Naive B cell (primary cell): ENCODE results near the gene MCM5. TPM values are rescaled to one million over a fixed set of nuclear protein-coding genes. Genes with fewer than 3 reads are reported as not detected.

Experiments used
- ATAC-seq, 2 donors: fragments of 150-1000 bp; cut with Tn5 transposase; 2 replicates each; pipeline ENCODE4 v1.10.0; 2021; ENCODE audit warnings: low read depth in 2 of 2, mild to moderate bottlenecking in 2 of 2, moderate library complexity in 2 of 2
- DNase-seq: peaks from one replicate; pipeline ENCODE4 v3.0.0; 2022
- H3K27ac Mint-ChIP-seq, 6 donors: one replicate each; pipeline ENCODE4 v1.8.0; 2020 to 2022; ENCODE audit warnings: mild to moderate bottlenecking in 6 of 6, mixed read lengths in 6 of 6, moderate library complexity in 5 of 6, inconsistent platforms in 2 of 6
- H3K27me3 Mint-ChIP-seq, 3 donors: one replicate each; pipeline ENCODE4 v1.8.0; 2021 to 2022; ENCODE audit warnings: mixed read lengths in 3 of 3, mild to moderate bottlenecking in 1 of 3
- H3K36me3 Mint-ChIP-seq, 2 donors: one replicate each; pipeline ENCODE4 v1.8.0; 2020 to 2022; ENCODE audit warnings: mixed read lengths in 2 of 2, inconsistent platforms in 1 of 2, mild to moderate bottlenecking in 1 of 2
- H3K4me1 Mint-ChIP-seq, 3 donors: one replicate each; pipeline ENCODE4 v1.8.0; 2020 to 2022; ENCODE audit warnings: mixed read lengths in 3 of 3, inconsistent platforms in 1 of 3, mild to moderate bottlenecking in 1 of 3, moderate library complexity in 1 of 3
- H3K4me3 Mint-ChIP-seq, 8 donors: one replicate each; pipeline ENCODE4 v1.8.0; 2020 to 2022; ENCODE audit warnings: mild to moderate bottlenecking in 8 of 8, mixed read lengths in 8 of 8, moderate library complexity in 8 of 8, inconsistent platforms in 2 of 8
- H3K9me3 Mint-ChIP-seq, 7 donors: one replicate each; pipeline ENCODE4 v1.8.0; 2020 to 2022; ENCODE audit warnings: mixed read lengths in 7 of 7, mild to moderate bottlenecking in 5 of 7, inconsistent platforms in 2 of 7, moderate library complexity in 1 of 7
- polyA plus RNA-seq, 6 donors: library from polyadenylated mRNA; unstranded; fragments of 300-500 nt; fragmentation: Illumina TruSeq; gene quantifications; one replicate each; pipeline ENCODE4 v1.2.3, GENCODE V29; 2021; ENCODE audit warnings: low read depth in 6 of 6

Gene MCM5
- polyA plus RNA-seq, 6 donors from 2014 or later = 56.1 to 76.6 (median 64.0) TPM

DNA sequence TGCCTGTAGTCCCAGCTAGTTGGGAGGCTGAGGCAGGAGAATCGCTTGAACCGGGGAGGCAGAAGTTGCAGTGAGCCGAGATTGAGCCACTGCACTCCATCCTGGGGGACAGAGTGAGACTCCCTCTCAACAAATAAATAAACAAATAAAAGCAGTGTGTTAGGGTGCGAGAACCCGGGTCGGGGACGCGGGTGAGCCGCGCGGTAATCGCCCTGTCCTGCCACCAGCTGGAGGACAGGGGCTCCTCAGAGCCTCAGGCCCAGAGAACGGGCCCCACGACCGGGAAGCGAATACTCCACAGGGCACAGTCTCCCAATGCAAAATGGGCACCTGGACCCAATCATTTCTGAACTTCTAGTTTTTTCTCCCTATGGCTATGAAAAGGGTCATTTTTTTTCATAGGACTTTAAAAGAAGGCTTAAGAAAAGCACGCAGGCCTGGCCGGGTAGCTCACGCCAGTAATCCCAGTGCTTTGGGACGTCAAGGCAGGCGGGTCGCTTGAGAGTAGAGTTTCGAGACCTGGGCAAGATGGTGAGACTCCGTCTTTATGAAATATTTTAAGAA, 744 bp upstream of the MCM5 start:
- H3K4me3 Mint-ChIP-seq = peak overlapping the region; percentile 96 to 100 (median 100)
- peaks cover 25 to 62% (median 40%) of the 10 kb centered on the region in 3 donors for H3K4me1 Mint-ChIP-seq
- no peaks in the 10 kb centered on the region for H3K9me3 Mint-ChIP-seq
- H3K27ac Mint-ChIP-seq = peak overlapping the region; percentile 97 to 99 (median 98)
- ATAC-seq (no peak), DNase-seq (no peak)
- peaks cover 0 to 7% of the 10 kb centered on the region in 2 donors for H3K36me3 Mint-ChIP-seq
- no peaks in the 10 kb centered on the region for H3K27me3 Mint-ChIP-seq

DNA sequence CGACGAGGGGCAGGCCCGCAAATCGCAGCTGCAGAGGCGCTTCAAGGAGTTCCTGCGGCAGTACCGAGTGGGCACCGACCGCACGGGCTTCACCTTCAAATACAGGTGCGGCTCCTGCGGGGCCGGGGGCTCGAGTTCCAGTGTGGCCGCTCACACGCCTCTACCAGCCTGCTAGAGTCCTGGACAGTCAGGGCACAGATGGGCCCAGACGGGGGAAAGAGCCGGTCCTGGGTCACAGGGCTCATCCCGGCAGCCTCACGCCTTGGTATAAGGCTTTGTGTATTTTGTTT, 506 bp downstream of the MCM5 start:
- H3K27ac Mint-ChIP-seq = peak overlapping the region in 3 of 6 donors; percentile 98

DNA sequence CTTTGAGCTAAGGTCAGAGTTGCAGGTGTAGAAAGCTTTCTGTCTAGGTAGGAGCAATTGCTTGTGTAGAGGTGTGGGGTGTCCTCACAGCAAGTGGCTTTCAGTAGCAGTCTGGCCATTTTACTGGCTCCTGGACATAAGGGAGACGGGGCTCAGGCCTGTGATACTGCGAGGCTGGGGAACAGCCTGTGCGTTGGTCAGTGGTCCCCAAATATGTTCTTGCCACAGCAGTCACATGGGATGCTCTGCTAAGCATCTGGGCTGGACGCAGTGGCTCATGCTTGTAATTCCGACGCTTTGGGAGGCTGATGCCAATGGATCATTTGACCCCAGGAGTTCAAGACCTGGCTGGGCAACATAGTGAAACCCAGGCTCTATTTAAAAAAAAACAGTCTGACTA, 1.9 kb downstream of the MCM5 start:
- no peak for DNase-seq
- no peak for ATAC-seq
- Mint-ChIP-seq H3K4me3 (peak overlapping the region in 7 of 8 donors; percentile 63 to 100 (median 100)), H3K27me3 (no peaks in the 10 kb centered on the region), H3K36me3 (peaks cover 0 to 14% of the 10 kb centered on the region in 2 donors), H3K9me3 (no peaks in the 10 kb centered on the region), H3K4me1 (peaks cover 21 to 57% (median 40%) of the 10 kb centered on the region in 3 donors), H3K27ac (peak overlapping the region in 2 of 6 donors; percentile 57 to 98)

More for the DNA sequence above, 506 bp downstream of the MCM5 start:
- Mint-ChIP-seq H3K27me3 (no peaks in the 10 kb centered on the region), H3K9me3 (no peaks in the 10 kb centered on the region), H3K36me3 (peaks cover 0 to 7% of the 10 kb centered on the region in 2 donors), H3K4me1 (peaks cover 25 to 62% (median 40%) of the 10 kb centered on the region in 3 donors), H3K4me3 (peak overlapping the region; percentile 96 to 100 (median 100))
- peak; percentile 5 to 11 for ATAC-seq
- DNase-seq = no peak

DNA sequence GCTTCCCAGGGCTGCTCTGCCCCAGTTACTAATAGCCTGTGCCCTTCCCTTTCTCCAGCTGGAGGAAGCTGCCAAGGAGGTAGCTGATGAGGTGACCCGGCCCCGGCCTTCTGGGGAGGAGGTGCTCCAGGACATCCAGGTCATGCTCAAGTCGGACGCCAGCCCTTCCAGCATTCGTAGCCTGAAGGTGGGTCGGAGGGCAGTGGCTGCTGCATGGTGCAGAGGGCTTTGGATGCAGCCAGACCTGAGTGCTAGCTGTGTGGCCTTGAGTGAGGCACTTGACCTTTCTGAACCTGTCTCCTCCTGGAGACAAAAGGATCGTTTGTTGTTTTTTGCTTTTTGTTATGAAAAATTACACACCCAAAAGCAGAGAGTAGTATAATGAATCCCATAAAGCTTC, 3.4 kb downstream of the MCM5 start:
- ATAC-seq (no peak), DNase-seq (no peak)
- H3K9me3 Mint-ChIP-seq = no peaks in the 10 kb centered on the region
- H3K27me3 Mint-ChIP-seq = no peaks in the 10 kb centered on the region
- H3K4me1 Mint-ChIP-seq = peaks cover 28 to 60% (median 49%) of the 10 kb centered on the region in 3 donors
- peak overlapping the region in 1 of 8 donors; percentile 51 for H3K4me3 Mint-ChIP-seq
- peaks cover 0 to 27% of the 10 kb centered on the region in 2 donors for H3K36me3 Mint-ChIP-seq
- peak overlapping the region in 1 of 6 donors; percentile 45 for H3K27ac Mint-ChIP-seq

DNA sequence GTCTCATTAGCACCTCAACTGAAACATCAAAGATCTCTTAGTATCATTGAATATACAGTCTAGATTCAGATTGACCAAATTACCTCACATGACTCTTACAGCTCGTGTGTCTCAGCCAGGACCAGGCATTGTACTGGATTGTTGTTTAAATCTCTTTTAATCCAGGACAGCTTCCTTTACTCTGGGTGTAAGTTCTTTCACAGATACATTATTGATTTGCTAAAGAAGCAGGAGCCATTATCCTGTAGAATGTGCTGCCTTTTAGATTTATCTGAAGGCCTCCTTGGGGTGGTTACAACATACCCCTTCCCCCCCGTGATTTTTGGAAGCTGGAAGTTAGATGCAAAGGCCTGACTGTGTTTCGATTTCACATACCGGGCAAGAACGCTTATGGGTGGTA, 4.2 kb downstream of the MCM5 start:
- ATAC-seq = no peak
- Mint-ChIP-seq H3K27me3 (no peaks in the 10 kb centered on the region), H3K36me3 (peaks cover 0 to 30% of the 10 kb centered on the region in 2 donors), H3K27ac (no peak overlapping the region), H3K9me3 (no peaks in the 10 kb centered on the region), H3K4me3 (peak overlapping the region in 2 of 8 donors; percentile 51 to 66), H3K4me1 (peaks cover 28 to 65% (median 52%) of the 10 kb centered on the region in 3 donors)
- DNase-seq = no peak

DNA sequence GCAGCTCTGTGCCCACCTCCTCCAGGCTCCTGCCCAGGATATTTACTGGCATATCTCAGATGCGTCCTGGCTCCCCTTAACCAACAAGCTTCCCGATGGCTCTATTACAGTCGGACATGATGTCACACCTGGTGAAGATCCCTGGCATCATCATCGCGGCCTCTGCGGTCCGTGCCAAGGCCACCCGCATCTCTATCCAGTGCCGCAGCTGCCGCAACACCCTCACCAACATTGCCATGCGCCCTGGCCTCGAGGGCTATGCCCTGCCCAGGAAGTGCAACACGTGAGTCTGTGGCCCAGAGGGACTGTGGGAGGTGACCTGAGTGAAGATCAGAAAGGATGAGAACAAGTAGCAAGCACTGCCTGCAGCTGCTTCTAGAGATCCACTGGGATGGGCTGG, 6.5 kb downstream of the MCM5 start:
- Mint-ChIP-seq H3K9me3 (no peaks in the 10 kb centered on the region), H3K36me3 (peaks cover 5 to 31% of the 10 kb centered on the region in 2 donors), H3K27me3 (no peaks in the 10 kb centered on the region), H3K27ac (peak overlapping the region in 3 of 6 donors; percentile 91 to 98 (median 93)), H3K4me1 (peaks cover 34 to 71% (median 57%) of the 10 kb centered on the region in 3 donors), H3K4me3 (no peak overlapping the region)
- ATAC-seq (no peak), DNase-seq (no peak)

DNA sequence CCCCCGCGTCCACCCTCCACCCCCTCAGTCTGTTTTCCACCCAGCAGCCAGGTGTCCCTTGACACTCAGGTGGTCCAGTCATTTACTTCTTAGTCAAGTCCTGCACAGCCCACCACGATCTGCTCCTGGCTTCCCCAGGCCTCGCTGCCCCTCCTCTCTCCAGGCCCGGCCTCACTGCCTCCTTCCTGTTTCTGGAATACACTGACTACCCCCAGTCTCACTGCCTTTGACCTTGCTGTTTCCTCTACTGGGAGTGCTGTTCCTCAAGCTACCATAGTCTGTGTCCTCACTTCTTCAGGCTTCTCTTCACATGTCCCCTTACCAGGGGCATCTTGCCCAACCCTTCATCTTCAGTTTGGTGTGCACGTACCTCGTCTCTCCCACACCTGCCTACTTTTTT, 7.4 kb downstream of the MCM5 start:
- Mint-ChIP-seq H3K27ac (peak overlapping the region; percentile 8 to 100 (median 72)), H3K4me1 (peaks cover 37 to 71% (median 59%) of the 10 kb centered on the region in 3 donors), H3K36me3 (peaks cover 5 to 40% of the 10 kb centered on the region in 2 donors), H3K9me3 (no peaks in the 10 kb centered on the region), H3K4me3 (peak overlapping the region in 1 of 8 donors; percentile 25), H3K27me3 (no peaks in the 10 kb centered on the region)
- DNase-seq = no peak
- ATAC-seq = no peak

DNA sequence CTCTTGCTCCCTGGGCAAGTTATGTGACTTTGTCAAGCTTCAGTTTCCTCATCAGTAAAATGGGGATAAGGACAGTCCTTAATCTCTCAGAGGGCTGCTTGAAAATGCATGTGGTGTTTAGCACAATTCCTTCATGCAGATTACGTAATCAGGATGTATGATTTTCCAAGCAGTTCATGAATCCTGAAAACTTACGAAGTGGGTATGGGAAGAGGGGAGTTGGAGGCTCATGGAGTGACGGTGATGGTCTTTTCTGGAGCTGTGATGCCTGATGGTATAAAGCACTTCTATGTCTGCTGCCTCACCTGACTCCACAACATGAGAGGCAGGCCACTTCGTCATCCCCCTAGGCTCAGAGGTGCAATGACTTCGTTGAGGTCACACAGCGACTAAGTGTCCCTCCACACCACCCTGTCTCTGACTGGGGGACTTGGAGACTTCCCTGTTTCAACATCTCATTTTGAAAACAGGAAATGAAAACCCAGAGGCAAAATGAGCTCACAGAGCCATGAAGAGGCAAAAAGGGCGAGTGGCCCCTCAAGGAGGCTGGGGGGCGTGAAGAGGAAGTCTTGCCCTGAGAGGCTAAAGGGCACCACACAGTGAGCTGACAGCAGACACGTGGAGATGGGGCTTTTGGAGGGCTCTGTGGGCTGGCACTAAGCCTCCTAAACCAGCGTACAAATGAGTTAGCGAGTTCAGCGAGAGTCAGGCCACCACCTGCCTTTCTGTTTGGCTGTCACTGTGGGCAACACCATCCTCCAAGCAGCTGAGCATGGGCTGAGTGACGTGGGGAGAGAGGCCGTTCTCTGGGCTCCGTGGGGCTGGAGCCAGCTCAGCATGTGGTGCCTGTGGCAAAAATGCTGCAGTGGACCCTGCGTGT, 10.1 kb downstream of the MCM5 start:
- ATAC-seq (peak; percentile 86), DNase-seq (peak; percentile 92)
- Mint-ChIP-seq H3K27me3 (no peaks in the 10 kb centered on the region), H3K4me1 (peaks cover 32 to 60% (median 53%) of the 10 kb centered on the region in 3 donors), H3K36me3 (peaks cover 5 to 40% of the 10 kb centered on the region in 2 donors), H3K27ac (peak overlapping the region; percentile 98 to 100 (median 98)), H3K4me3 (peak overlapping the region; percentile 31 to 91 (median 79)), H3K9me3 (no peaks in the 10 kb centered on the region)

DNA sequence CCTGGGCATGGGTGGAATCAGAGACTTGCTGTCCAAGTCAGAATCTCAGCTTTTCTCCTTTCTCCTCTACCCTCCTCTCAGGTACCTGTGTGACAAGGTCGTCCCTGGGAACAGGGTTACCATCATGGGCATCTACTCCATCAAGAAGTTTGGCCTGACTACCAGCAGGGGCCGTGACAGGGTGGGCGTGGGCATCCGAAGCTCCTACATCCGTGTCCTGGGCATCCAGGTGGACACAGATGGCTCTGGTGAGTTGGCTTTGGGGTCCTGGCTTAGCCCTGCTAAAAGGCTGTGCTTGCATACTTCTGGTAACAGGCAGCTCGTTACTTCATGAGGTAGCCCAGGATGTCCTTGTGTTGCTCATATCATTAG, 10.7 kb downstream of the MCM5 start:
- Mint-ChIP-seq H3K27me3 (no peaks in the 10 kb centered on the region), H3K4me3 (peak overlapping the region; percentile 31 to 91 (median 79)), H3K4me1 (peaks cover 32 to 60% (median 53%) of the 10 kb centered on the region in 3 donors)

DNA sequence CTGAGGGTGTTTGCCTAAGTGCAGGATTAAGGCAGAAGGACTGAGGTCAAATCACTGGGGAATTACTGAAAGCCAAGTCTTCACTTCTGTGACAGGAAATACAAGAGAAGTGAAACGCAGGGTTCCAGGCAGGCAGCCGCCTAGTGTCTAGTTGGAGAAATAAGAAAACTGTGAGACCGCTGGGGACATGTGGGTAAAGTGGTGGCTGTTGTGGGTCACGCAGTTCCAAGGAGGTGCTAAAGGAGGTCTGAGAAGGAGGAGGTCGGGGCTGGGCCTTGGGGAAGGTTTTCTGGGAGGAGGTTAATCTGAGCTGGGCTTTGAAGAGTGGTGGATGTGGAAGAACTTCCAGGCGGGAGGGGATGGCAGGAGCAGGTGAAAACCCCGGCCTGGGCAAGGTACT, 11.2 kb downstream of the MCM5 start:
- Mint-ChIP-seq H3K9me3 (no peaks in the 10 kb centered on the region), H3K4me1 (peaks cover 32 to 60% (median 53%) of the 10 kb centered on the region in 3 donors), H3K27ac (peak overlapping the region; percentile 98 to 100 (median 98)), H3K27me3 (no peaks in the 10 kb centered on the region), H3K36me3 (peaks cover 10 to 42% of the 10 kb centered on the region in 2 donors), H3K4me3 (peak overlapping the region in 7 of 8 donors; percentile 71 to 91 (median 81))
- DNase-seq (peak; percentile 67), ATAC-seq (peak; percentile 23 to 32)

More for the DNA sequence above, 10.7 kb downstream of the MCM5 start:
- Mint-ChIP-seq H3K9me3 (no peaks in the 10 kb centered on the region), H3K27ac (peak overlapping the region; percentile 98 to 100 (median 98)), H3K36me3 (peaks cover 6 to 40% of the 10 kb centered on the region in 2 donors)
- DNase-seq = no peak
- ATAC-seq = no peak

DNA sequence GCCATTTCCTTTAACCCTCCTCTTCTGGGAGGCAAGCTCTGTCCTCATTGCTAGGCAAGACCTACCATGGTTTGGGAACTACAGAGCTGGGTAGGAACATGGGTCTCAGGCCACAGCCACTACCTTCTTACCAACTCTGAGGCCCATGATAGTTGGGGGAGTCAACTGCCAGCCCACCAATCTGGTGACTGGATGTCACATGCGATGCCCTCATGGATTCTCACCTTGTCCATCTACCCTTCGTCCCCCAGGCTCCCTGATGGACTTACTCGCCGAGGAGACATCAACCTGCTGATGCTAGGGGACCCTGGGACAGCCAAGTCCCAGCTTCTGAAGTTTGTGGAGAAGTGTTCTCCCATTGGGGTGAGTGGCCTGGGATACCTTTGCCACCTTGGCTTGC, 13.7 kb downstream of the MCM5 start:
- peaks cover 13 to 29% of the 10 kb centered on the region in 2 donors for H3K36me3 Mint-ChIP-seq
- no peak overlapping the region for H3K4me3 Mint-ChIP-seq
- no peak for ATAC-seq
- peak overlapping the region in 2 of 6 donors; percentile 77 to 98 for H3K27ac Mint-ChIP-seq
- H3K4me1 Mint-ChIP-seq = peaks cover 25 to 40% (median 30%) of the 10 kb centered on the region in 3 donors
- no peaks in the 10 kb centered on the region for H3K27me3 Mint-ChIP-seq
- no peak for DNase-seq
- no peaks in the 10 kb centered on the region for H3K9me3 Mint-ChIP-seq

DNA sequence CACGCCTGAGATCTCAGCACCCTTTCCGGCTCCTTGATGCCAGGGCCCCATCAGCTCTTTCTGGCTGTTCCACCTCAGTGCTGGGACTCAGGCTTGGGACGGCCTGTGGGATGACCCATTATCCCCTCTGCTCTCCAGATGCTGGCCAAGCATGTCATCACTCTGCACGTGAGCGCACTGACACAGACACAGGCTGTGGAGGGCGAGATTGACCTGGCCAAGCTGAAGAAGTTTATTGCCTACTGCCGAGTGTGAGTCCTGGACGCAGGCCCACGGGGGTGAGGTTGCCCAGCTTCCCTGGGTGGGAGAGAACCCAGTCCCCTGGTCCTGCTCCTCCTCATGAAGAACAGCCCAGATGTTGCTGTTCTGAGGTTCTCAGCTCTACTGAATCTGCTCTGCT, 17.7 kb downstream of the MCM5 start:
- no peaks in the 10 kb centered on the region for H3K27me3 Mint-ChIP-seq
- no peak for ATAC-seq
- no peak overlapping the region for H3K27ac Mint-ChIP-seq
- H3K36me3 Mint-ChIP-seq = peaks cover 12 to 25% of the 10 kb centered on the region in 2 donors
- no peaks in the 10 kb centered on the region for H3K9me3 Mint-ChIP-seq
- DNase-seq = no peak
- H3K4me1 Mint-ChIP-seq = peaks cover 0 to 4% (median 0%) of the 10 kb centered on the region in 3 donors
- H3K4me3 Mint-ChIP-seq = no peak overlapping the region

DNA sequence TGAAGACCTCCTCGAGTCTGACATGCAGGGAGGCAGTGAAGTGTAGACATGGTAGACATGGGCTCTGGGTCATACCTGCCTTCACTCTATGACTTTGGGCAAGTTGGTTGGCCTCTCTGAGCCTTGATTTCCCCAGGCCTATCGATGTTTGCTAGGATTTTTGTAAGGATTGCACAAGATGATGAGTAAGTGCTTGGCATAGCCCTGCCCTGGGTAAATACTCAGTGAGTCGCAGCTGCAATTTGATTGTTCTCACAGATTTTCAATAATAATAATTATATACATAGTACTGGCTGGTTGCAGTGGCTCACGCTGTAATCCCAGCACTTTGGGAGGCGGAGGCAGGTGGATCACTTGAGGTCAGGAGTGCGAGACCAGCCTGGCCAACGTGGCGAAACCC, 18.1 kb downstream of the MCM5 start:
- no peak for ATAC-seq
- Mint-ChIP-seq H3K27ac (no peak overlapping the region), H3K27me3 (no peaks in the 10 kb centered on the region), H3K4me1 (peaks cover 0 to 3% (median 0%) of the 10 kb centered on the region in 3 donors), H3K36me3 (peaks cover 12 to 30% of the 10 kb centered on the region in 2 donors), H3K4me3 (no peak overlapping the region), H3K9me3 (no peaks in the 10 kb centered on the region)
- DNase-seq = no peak
